ENCODE data around the gene USP1. TPM values are rescaled to one million over a fixed set of nuclear protein-coding genes. Genes with fewer than 3 reads are reported as not detected.

The USP1 gene
- total RNA-seq, 1 experiment from 2014 or later, result 37.4 TPM

GRCh38 chr1:62429581-62429980, 7.3 kb upstream of the USP1 start:
- POLR2A ChIA-PET, result no interaction called here
- Mint-ChIP-seq H3K36me3 (no peaks in the 10 kb centered on the region), H3K4me3 (no peak overlapping the region), H3K27me3 (ENCODE audit: low read depth) (no peaks in the 10 kb centered on the region; the same call in 1 of the 2 replicates), H3K27ac (no peak overlapping the region), H3K4me1 (0 out of 2 replicates have a peak, but pooled peaks cover under 1% of the 10 kb centered on the region), H3K9me3 (peaks cover 3% of the 10 kb centered on the region; the same call in 1 of the 2 replicates)
- CTCF ChIA-PET, result no interaction called here
- ATAC-seq (no peak), DNase-seq (ENCODE audit: low spot score) (no peak)
- no peak for TF ChIP-seq ATF1 (CRISPR knock-in tag; IDR thresholded peaks at IDR 0.05)
- no peak for TF ChIP-seq IRF1 (CRISPR knock-in tag; IDR thresholded peaks at IDR 0.05)
- TF ChIP-seq MAX (CRISPR knock-in tag; IDR thresholded peaks at IDR 0.05), result no peak
- no peak for TF ChIP-seq ESRRA (CRISPR knock-in tag; IDR thresholded peaks at IDR 0.05; ENCODE audit: borderline replicate concordance)
- no peak for TF ChIP-seq ZNF281 (CRISPR knock-in tag; IDR thresholded peaks at IDR 0.05)
- TF ChIP-seq, protein P1, sequence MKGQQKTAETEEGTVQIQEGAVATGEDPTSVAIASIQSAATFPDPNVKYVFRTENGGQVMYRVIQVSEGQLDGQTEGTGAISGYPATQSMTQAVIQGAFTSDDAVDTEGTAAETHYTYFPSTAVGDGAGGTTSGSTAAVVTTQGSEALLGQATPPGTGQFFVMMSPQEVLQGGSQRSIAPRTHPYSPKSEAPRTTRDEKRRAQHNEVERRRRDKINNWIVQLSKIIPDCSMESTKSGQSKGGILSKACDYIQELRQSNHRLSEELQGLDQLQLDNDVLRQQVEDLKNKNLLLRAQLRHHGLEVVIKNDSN (CRISPR knock-in tag; IDR thresholded peaks at IDR 0.05), result no peak

DNA sequence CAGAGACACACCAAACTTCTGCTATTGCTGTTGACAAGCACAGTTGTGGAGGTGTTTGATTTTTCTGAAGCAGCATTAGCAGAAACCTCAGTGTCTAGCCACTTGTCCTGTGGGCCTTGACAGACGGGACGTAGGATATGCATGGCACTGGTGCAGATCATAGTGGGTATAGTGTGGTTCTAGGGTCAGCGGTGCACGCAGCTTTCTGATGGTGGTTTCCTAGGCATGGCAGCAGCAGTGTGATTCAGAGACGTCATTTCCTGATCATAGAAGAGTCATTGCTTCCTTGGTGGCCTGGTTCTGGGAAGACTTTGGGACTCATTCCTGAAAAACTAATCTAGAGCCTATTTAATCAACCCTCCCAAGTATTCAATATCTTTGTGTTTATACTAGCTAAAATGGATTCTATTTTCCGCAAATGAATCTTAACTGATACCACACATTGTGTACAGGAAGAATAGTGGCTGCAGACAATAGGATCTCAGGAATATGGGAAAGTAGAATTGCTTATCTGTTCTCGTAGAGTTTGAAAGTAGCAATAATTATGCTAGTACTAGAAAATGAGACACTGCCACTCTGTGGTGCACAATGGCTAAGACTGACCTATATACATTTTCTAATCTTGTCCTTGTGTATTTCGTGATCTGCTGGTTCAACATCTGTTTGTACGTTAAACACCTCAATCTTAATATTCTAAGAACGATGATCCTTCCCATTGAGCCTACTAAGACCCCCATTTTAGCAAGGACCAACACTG, 2.8 kb upstream of the USP1 start:
- no peak for DNase-seq (ENCODE audit: low spot score)
- Mint-ChIP-seq H3K9me3 (no peaks in the 10 kb centered on the region), H3K27ac (no peak overlapping the region), H3K27me3 (ENCODE audit: low read depth) (no peaks in the 10 kb centered on the region; the same call in 1 of the 2 replicates), H3K4me1 (peaks cover 20% of the 10 kb centered on the region), H3K36me3 (no peaks in the 10 kb centered on the region), H3K4me3 (peak overlapping the region; percentile 85)
- TF ChIP-seq ETV6 (CRISPR knock-in tag; IDR thresholded peaks at IDR 0.05), result no peak
- no peak for TF ChIP-seq MLX (CRISPR knock-in tag; IDR thresholded peaks at IDR 0.05)
- TF ChIP-seq OVOL2 (CRISPR knock-in tag; IDR thresholded peaks at IDR 0.05; ENCODE audit: borderline replicate concordance), result no peak
- no peak for TF ChIP-seq ZNF121 (CRISPR knock-in tag; IDR thresholded peaks at IDR 0.05)
- CTCF ChIA-PET, result no interaction called here
- no peak for ATAC-seq
- POLR2A ChIA-PET, result no interaction called here

DNA sequence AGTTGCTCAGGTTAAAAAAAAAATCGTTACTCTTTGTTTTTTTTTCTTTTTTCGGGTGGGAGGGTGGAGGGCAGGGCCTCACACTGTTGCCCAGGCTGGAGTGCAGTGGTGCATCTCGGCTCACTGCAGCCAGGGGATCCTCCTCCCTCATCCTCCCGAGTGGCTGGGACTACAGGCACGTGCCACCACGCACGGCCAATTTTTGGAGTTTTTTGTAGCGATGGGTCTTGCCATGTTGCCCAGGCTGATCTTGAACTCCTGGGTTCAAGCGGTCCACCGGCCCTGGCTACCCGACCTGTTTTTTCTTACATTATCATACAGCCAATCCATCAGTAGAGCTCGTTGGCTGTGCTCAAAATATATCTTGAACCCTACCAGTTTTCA, 2.2 kb upstream of the USP1 start:
- CTCF ChIA-PET, result no interaction called here
- ATAC-seq (no peak), DNase-seq (ENCODE audit: low spot score) (no peak)
- Mint-ChIP-seq H3K4me3 (peak overlapping the region; percentile 85), H3K27me3 (ENCODE audit: low read depth) (no peaks in the 10 kb centered on the region; the same call in 1 of the 2 replicates), H3K9me3 (no peaks in the 10 kb centered on the region), H3K27ac (peak overlapping the region; percentile 63), H3K36me3 (no peaks in the 10 kb centered on the region), H3K4me1 (peaks cover 22% of the 10 kb centered on the region)
- peak; percentile 71; the same call in 1 of the 2 replicates for TF ChIP-seq ZNF121 (CRISPR knock-in tag; IDR thresholded peaks at IDR 0.05)
- TF ChIP-seq SOX15 (CRISPR knock-in tag; IDR thresholded peaks at IDR 0.05), result no peak
- TF ChIP-seq PREB (CRISPR knock-in tag; IDR thresholded peaks at IDR 0.05; ENCODE audit: borderline replicate concordance), result no peak
- POLR2A ChIA-PET, result no interaction called here

Measured in WTC11 (cell line).